HEK293 (cell line): ENCODE results near the gene FAM171A2.

Experiments
- CTCF ChIP-seq: fragments of 450-650 bp; formaldehyde crosslinking; IDR thresholded peaks from 2 replicates; pipeline ENCODE4 v1.5.1; 2016; ENCODE audit warnings: missing biosample characterization, missing genetic modification characterization
- MYNN ChIP-seq: fragments of 450-650 bp; formaldehyde crosslinking; IDR thresholded peaks from 2 replicates; pipeline ENCODE4 v1.5.1; 2016; ENCODE audit warnings: missing biosample characterization, missing genetic modification characterization, borderline replicate concordance
- PBX3 ChIP-seq: sonication (generic); formaldehyde crosslinking; IDR thresholded peaks from 2 replicates; pipeline ENCODE4 v1.8.1; 2022; ENCODE audit warnings: mild to moderate bottlenecking, moderate library complexity, missing genetic modification reagents
- REPIN1 ChIP-seq: fragments of 450-650 bp; formaldehyde crosslinking; IDR thresholded peaks from 2 replicates; pipeline ENCODE4 v1.5.1; 2017; ENCODE audit warnings: missing biosample characterization, missing genetic modification characterization, low read depth
- REST ChIP-seq: fragments of 450-650 bp; formaldehyde crosslinking; IDR thresholded peaks from 2 replicates; pipeline ENCODE4 v1.5.1; 2016; ENCODE audit warnings: missing biosample characterization, missing genetic modification characterization
- TCF7L2 ChIP-seq: IDR thresholded peaks from 2 replicates; pipeline ENCODE4 v1.6.1; 2011; ENCODE audit warnings: low read depth, mild to moderate bottlenecking, inconsistent platforms, low read length, moderate library complexity, borderline replicate concordance
- ZNF114 ChIP-seq: fragments of 450-650 bp; formaldehyde crosslinking; IDR thresholded peaks from 2 replicates; pipeline ENCODE4 v1.5.0; 2017; ENCODE audit warnings: missing biosample characterization, missing genetic modification characterization
- ZNF138 ChIP-seq: fragments of 450-650 bp; formaldehyde crosslinking; IDR thresholded peaks from 2 replicates; pipeline ENCODE4 v1.5.1; 2016; ENCODE audit warnings: missing biosample characterization, missing genetic modification characterization, borderline replicate concordance
- ZNF148 ChIP-seq: fragments of 450-650 bp; formaldehyde crosslinking; IDR thresholded peaks from 2 replicates; pipeline ENCODE4 v1.5.0; 2017; ENCODE audit warnings: missing biosample characterization, missing genetic modification characterization, borderline replicate concordance
- ZNF169 ChIP-seq: fragments of 450-650 bp; formaldehyde crosslinking; IDR thresholded peaks from 2 replicates; pipeline ENCODE4 v1.5.1; 2016; ENCODE audit warnings: missing biosample characterization, missing genetic modification characterization
- ZNF580 ChIP-seq: fragments of 450-650 bp; formaldehyde crosslinking; IDR thresholded peaks from 2 replicates; pipeline ENCODE4 v1.5.1; 2016; ENCODE audit warnings: missing biosample characterization, missing genetic modification characterization
- ZSCAN18 ChIP-seq: fragments of 450-650 bp; formaldehyde crosslinking; IDR thresholded peaks from 2 replicates; pipeline ENCODE4 v1.5.1; 2016; ENCODE audit warnings: missing biosample characterization, missing genetic modification characterization

GRCh38 chr17:44317545-44317944 is 46.1 kb downstream of the FAM171A2 start:
- no peak for TF ChIP-seq ZNF169
- no peak for TF ChIP-seq ZNF114
- no peak for TF ChIP-seq REPIN1
- TF ChIP-seq CTCF (tag by site-specific recombination): no peak
- TF ChIP-seq MYNN (tag by site-specific recombination): no peak
- no peak for TF ChIP-seq ZNF138
- no peak for TF ChIP-seq PBX3
- no peak for TF ChIP-seq ZNF580 (tag by site-specific recombination)
- TF ChIP-seq ZNF148: no peak
- TF ChIP-seq ZSCAN18 (tag by site-specific recombination): no peak
- TF ChIP-seq REST (tag by site-specific recombination): no peak
- TF ChIP-seq TCF7L2: no peak
